ENCODE measurements around the gene CTDSPL.

The CTDSPL gene

GRCh38 chr3:37852771-37853170, 8.9 kb upstream of the CTDSPL start:
- DNase-seq (ENCODE audit: low read depth in 2 of 3, low spot score in 2 of 3) = no peak

GRCh38 chr3:37853691-37854413, 7.8 kb upstream of the CTDSPL start:
- DNase-seq (ENCODE audit: low read depth in 2 of 3, low spot score in 2 of 3) = no peak

- DNase-seq (ENCODE audit: low read depth in 2 of 3, low spot score in 2 of 3) = peak; percentile 47 to 78 (median 72)
Observed at GRCh38 chr3:37855363-37855970, 6.2 kb upstream of the CTDSPL start.

GRCh38 chr3:37856381-37856780, 5.3 kb upstream of the CTDSPL start:
- no peak for DNase-seq (ENCODE audit: low read depth in 2 of 3, low spot score in 2 of 3)

GRCh38 chr3:37858742-37859141, 2.9 kb upstream of the CTDSPL start:
- DNase-seq (ENCODE audit: low read depth in 2 of 3, low spot score in 2 of 3) = no peak

GRCh38 chr3:37859354-37859753, 2.3 kb upstream of the CTDSPL start:
- no peak for DNase-seq (ENCODE audit: low read depth in 2 of 3, low spot score in 2 of 3)

GRCh38 chr3:37859908-37860199, 1.8 kb upstream of the CTDSPL start:
- no peak for DNase-seq (ENCODE audit: low read depth in 2 of 3, low spot score in 2 of 3)

GRCh38 chr3:37862219-37862902, 681 bp downstream of the CTDSPL start:
- DNase-seq (ENCODE audit: low read depth in 2 of 3, low spot score in 2 of 3) = no peak

- no peak for DNase-seq (ENCODE audit: low read depth in 2 of 3, low spot score in 2 of 3)
Observed at GRCh38 chr3:37862903-37863815, 1.5 kb downstream of the CTDSPL start.

GRCh38 chr3:37863949-37864822, 2.5 kb downstream of the CTDSPL start:
- no peak for DNase-seq (ENCODE audit: low read depth in 2 of 3, low spot score in 2 of 3)

- DNase-seq (ENCODE audit: low read depth in 2 of 3, low spot score in 2 of 3) = no peak
Observed at GRCh38 chr3:37864904-37865303, 3.2 kb downstream of the CTDSPL start.

GRCh38 chr3:37867144-37867543, 5.5 kb downstream of the CTDSPL start:
- DNase-seq (ENCODE audit: low read depth in 2 of 3, low spot score in 2 of 3) = no peak

GRCh38 chr3:37871858-37872257, 10.2 kb downstream of the CTDSPL start:
- no peak for DNase-seq (ENCODE audit: low read depth in 2 of 3, low spot score in 2 of 3)

GRCh38 chr3:37872413-37873160, 10.9 kb downstream of the CTDSPL start:
- DNase-seq (ENCODE audit: low read depth in 2 of 3, low spot score in 2 of 3) = no peak

GRCh38 chr3:37876279-37876678, 14.6 kb downstream of the CTDSPL start:
- no peak for DNase-seq (ENCODE audit: low read depth in 2 of 3, low spot score in 2 of 3)

GRCh38 chr3:37882711-37883110, 21.0 kb downstream of the CTDSPL start:
- no peak for DNase-seq (ENCODE audit: low read depth in 2 of 3, low spot score in 2 of 3)

GRCh38 chr3:37885814-37886213, 24.1 kb downstream of the CTDSPL start:
- no peak for DNase-seq (ENCODE audit: low read depth in 2 of 3, low spot score in 2 of 3)

- no peak for DNase-seq (ENCODE audit: low read depth in 2 of 3, low spot score in 2 of 3)
Observed at GRCh38 chr3:37886395-37886794, 24.7 kb downstream of the CTDSPL start.

GRCh38 chr3:37887062-37887461, 25.4 kb downstream of the CTDSPL start:
- no peak for DNase-seq (ENCODE audit: low read depth in 2 of 3, low spot score in 2 of 3)

GRCh38 chr3:37887824-37888223, 26.1 kb downstream of the CTDSPL start:
- no peak for DNase-seq (ENCODE audit: low read depth in 2 of 3, low spot score in 2 of 3)
